Measurements from ENCODE around the gene RSPH6A. TPM values are rescaled to one million over a fixed set of nuclear protein-coding genes. Genes with fewer than 3 reads are reported as not detected.
"Not testable (repeated sequence)": the region's sequence is repeated elsewhere in the genome, so short reads cannot be mapped to it uniquely, and the experiment has no call there.

RSPH6A gene
- total RNA-seq, 1 experiment from 2014 or later = 0.52 TPM

DNA sequence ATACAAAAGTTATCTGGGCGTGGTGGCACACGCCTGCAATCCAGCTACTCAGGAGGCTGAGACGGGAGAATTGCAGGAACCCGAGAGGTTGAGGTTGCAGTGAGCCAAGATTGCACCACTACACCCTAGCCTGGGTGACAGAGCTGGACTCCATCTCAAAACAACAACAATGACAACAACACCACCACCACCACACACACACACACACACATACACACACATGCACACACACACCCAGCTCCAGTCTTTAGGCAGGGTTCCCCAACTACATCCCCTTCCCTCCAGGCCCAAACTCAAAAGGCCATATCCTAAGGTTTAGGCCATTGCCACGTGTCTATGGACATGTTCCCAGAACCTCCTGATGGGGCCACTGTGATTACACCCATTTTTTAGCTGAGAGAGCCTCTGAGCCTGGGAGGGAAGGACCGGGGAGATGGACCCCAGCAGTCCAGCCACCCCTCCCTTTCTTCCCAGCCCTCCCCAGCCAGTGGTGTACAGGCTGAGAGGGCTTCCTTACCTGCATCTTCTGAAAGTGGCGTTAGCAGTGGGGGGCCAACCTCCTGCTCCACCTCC, 13.4 kb downstream of the RSPH6A start:
- no peaks in the 10 kb centered on the region for H3K36me3 Mint-ChIP-seq (ENCODE audit: insufficient read depth, unreplicated experiment)
- TF ChIP-seq CTCF (IDR thresholded peaks at IDR 0.05; ENCODE audit: unreplicated experiment) = no peak
- H3K4me3 Mint-ChIP-seq (ENCODE audit: low read depth, unreplicated experiment) = no peak overlapping the region
- peaks cover 16% of the 10 kb centered on the region for H3K27me3 Mint-ChIP-seq (ENCODE audit: unreplicated experiment)
- DNase-seq = no peak
- H3K4me1 Mint-ChIP-seq (ENCODE audit: low read depth, unreplicated experiment) = peaks cover 8% of the 10 kb centered on the region
- no TSS peak for BruUV-seq (replicated peaks)
- intact Hi-C loops (cut with micrococcal nuclease; ENCODE audit: unreplicated experiment) = no loop called here
- H3K27ac Mint-ChIP-seq (ENCODE audit: unreplicated experiment) = no peak overlapping the region
- CTCF ChIA-PET = interaction anchor here (0.6 to 1.7 kb wide), 2 partner anchors 15 to 1186 kb away, joined by 4 to 9 read pairs; no protein-coding TSS in a partner anchor
- H3K9me3 Mint-ChIP-seq (ENCODE audit: low read depth, unreplicated experiment) = no peaks in the 10 kb centered on the region

DNA sequence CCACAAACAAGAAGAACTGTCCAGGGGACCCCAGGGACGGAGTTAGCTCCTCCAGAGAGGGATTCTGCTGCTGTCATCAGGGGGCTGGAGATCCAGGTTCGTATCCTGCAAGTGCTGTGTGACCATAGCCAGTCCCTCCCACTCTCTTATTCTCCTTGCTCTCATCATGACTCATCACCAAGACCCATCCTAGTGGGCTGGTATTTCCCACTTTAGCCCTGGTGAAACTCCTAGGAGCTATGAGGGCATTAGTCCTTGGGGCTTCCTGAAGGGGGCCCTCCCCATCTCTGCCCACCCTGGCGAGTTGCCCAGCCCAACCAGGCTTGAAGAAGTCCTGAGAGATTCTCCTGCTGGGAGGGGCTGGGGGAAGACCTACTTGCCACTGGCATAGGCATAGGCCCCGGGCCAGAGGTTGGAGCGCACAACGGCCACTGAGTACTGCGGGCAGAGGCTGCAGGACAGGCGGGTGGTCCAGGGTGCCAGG, 15.0 kb downstream of the RSPH6A start:
- BruUV-seq (replicated peaks) = no TSS peak
- CTCF ChIA-PET = interaction anchor here (1.2 to 2.2 kb wide), 4 partner anchors 17 to 108 kb away, joined by 4 to 43 read pairs (median 11); partner anchors contain the start of genes QPCTL, SIX5 and SNRPD2
- no peak overlapping the region for H3K27ac Mint-ChIP-seq (ENCODE audit: unreplicated experiment)
- peaks cover 12% of the 10 kb centered on the region for H3K27me3 Mint-ChIP-seq (ENCODE audit: unreplicated experiment)
- DNase-seq = no peak
- peaks cover 8% of the 10 kb centered on the region for H3K4me1 Mint-ChIP-seq (ENCODE audit: low read depth, unreplicated experiment)
- no peaks in the 10 kb centered on the region for H3K9me3 Mint-ChIP-seq (ENCODE audit: low read depth, unreplicated experiment)
- no peaks in the 10 kb centered on the region for H3K36me3 Mint-ChIP-seq (ENCODE audit: insufficient read depth, unreplicated experiment)
- intact Hi-C loops (cut with micrococcal nuclease; ENCODE audit: unreplicated experiment) = no loop called here
- no peak overlapping the region for H3K4me3 Mint-ChIP-seq (ENCODE audit: low read depth, unreplicated experiment)
- no peak for TF ChIP-seq CTCF (IDR thresholded peaks at IDR 0.05; ENCODE audit: unreplicated experiment)

GRCh38 chr19:45799541-45799940, 15.6 kb downstream of the RSPH6A start:
- not testable (repeated sequence) for H3K9me3 Mint-ChIP-seq (ENCODE audit: low read depth, unreplicated experiment); H3K27ac Mint-ChIP-seq (ENCODE audit: unreplicated experiment); H3K36me3 Mint-ChIP-seq (ENCODE audit: insufficient read depth, unreplicated experiment); H3K4me3 Mint-ChIP-seq (ENCODE audit: low read depth, unreplicated experiment); H3K4me1 Mint-ChIP-seq (ENCODE audit: low read depth, unreplicated experiment); BruUV-seq (replicated peaks); DNase-seq
- CTCF ChIA-PET = interaction anchor here (0.6 to 2.2 kb wide), 9 partner anchors 17 to 455 kb away, joined by 3 to 43 read pairs (median 3); partner anchors contain the start of genes DMPK, QPCTL, SIX5 and SNRPD2
- peaks cover 18% of the 10 kb centered on the region for H3K27me3 Mint-ChIP-seq (ENCODE audit: unreplicated experiment)
- intact Hi-C loops (cut with micrococcal nuclease; ENCODE audit: unreplicated experiment) = loop anchor here (2.0 kb wide), 1 partner anchor 31 kb away; the partner anchor contains the start of gene SIX5

GRCh38 chr19:45798995-45799517, 16.1 kb downstream of the RSPH6A start:
- CTCF ChIA-PET = interaction anchor here (0.6 to 2.2 kb wide), 10 partner anchors 14 to 456 kb away, joined by 3 to 43 read pairs (median 3); partner anchors contain the start of genes DMPK, QPCTL, SIX5 and SNRPD2
- no peak overlapping the region for H3K4me3 Mint-ChIP-seq (ENCODE audit: low read depth, unreplicated experiment)
- no TSS peak for BruUV-seq (replicated peaks)
- peaks cover 1% of the 10 kb centered on the region for H3K36me3 Mint-ChIP-seq (ENCODE audit: insufficient read depth, unreplicated experiment)
- no peak overlapping the region for H3K27ac Mint-ChIP-seq (ENCODE audit: unreplicated experiment)
- H3K27me3 Mint-ChIP-seq (ENCODE audit: unreplicated experiment) = peaks cover 22% of the 10 kb centered on the region
- DNase-seq = peak; percentile 77
- intact Hi-C loops (cut with micrococcal nuclease; ENCODE audit: unreplicated experiment) = loop anchor here (2.0 kb wide), 1 partner anchor 30 kb away; the partner anchor contains the start of gene SIX5
- H3K4me1 Mint-ChIP-seq (ENCODE audit: low read depth, unreplicated experiment) = peaks cover 9% of the 10 kb centered on the region
- no peaks in the 10 kb centered on the region for H3K9me3 Mint-ChIP-seq (ENCODE audit: low read depth, unreplicated experiment)
- TF ChIP-seq CTCF (IDR thresholded peaks at IDR 0.05; ENCODE audit: unreplicated experiment) = peak; percentile 83
